Erythroblast (primary cell): ENCODE data around the gene ARHGAP26.
"Not testable (repeated sequence)": the region's sequence is repeated elsewhere in the genome, so short reads cannot be mapped to it uniquely, and the experiment has no call there.

ENCODE experiments used
- GATA1 ChIP-seq: IDR thresholded peaks from 2 replicates; pipeline ENCODE4 v1.6.1; 2011; ENCODE audit warnings: low read depth, mild to moderate bottlenecking, control low read depth, low read length, moderate library complexity
- POLR2A ChIP-seq: IDR thresholded peaks from 2 replicates; pipeline ENCODE4 v1.6.1; 2011; ENCODE audit warnings: mild to moderate bottlenecking, low read length

DNA sequence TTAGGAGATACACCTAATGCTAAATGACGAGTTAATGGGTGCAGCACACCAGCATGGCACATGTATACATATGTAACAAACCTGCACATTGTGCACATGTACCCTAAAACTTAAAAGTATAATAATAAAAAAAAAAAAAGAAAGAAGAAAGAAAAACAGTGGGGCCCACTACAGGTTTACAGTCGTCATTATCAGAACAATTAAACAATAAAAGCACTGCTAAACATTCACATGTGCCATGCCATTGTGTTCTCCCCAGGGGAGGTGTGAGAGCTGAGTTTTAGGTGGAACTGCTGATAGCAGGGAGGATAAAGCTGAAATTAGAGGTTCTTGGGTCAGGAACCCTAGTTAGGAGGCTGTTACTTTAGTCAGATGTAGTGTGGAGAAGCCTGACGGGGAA lies 348.6 kb downstream of the ARHGAP26 start:
- not testable (repeated sequence) for TF ChIP-seq POLR2A, GATA1
